Activated T-helper 9 cell treated with anti-CD3 and anti-CD28 coated beads, Interleukin-2, amount 50 U/mL, for 16 hours (primary cell): ENCODE measurements around the gene ACKR3.

Experiments
- DNase-seq: peaks from one replicate; pipeline ENCODE4 v3.0.0-alpha.2; 2020; ENCODE audit warnings: low read depth

Gene ACKR3

GRCh38 chr2:236570081-236570868 is 650 bp downstream of the ACKR3 start:
- DNase-seq, result no peak

- DNase-seq, result no peak
These were observed 1.5 kb downstream of the ACKR3 start for GRCh38 chr2:236571145-236571544.

- DNase-seq, result no peak
These were observed 2.9 kb downstream of the ACKR3 start for GRCh38 chr2:236572482-236572881.

GRCh38 chr2:236573066-236573929 is 3.7 kb downstream of the ACKR3 start:
- no peak for DNase-seq

- no peak for DNase-seq
These were observed 4.4 kb downstream of the ACKR3 start for GRCh38 chr2:236574000-236574399.

GRCh38 chr2:236574424-236575145 is 5.0 kb downstream of the ACKR3 start:
- no peak for DNase-seq

GRCh38 chr2:236575510-236575909 is 5.9 kb downstream of the ACKR3 start:
- DNase-seq, result no peak

- DNase-seq, result no peak
These were observed 6.5 kb downstream of the ACKR3 start for GRCh38 chr2:236576087-236576486.

GRCh38 chr2:236576953-236577352 is 7.3 kb downstream of the ACKR3 start:
- DNase-seq, result no peak

GRCh38 chr2:236577481-236578410 is 8.1 kb downstream of the ACKR3 start:
- no peak for DNase-seq

GRCh38 chr2:236578411-236578846 is 8.8 kb downstream of the ACKR3 start:
- DNase-seq, result no peak

GRCh38 chr2:236579048-236579745 is 9.6 kb downstream of the ACKR3 start:
- DNase-seq, result no peak

- no peak for DNase-seq
These were observed 10.2 kb downstream of the ACKR3 start for GRCh38 chr2:236579746-236580315.

- DNase-seq, result no peak
These were observed 11.2 kb downstream of the ACKR3 start for GRCh38 chr2:236580746-236581355.

- DNase-seq, result no peak
These were observed 11.9 kb downstream of the ACKR3 start for GRCh38 chr2:236581546-236581945.

GRCh38 chr2:236582968-236583367 is 13.3 kb downstream of the ACKR3 start:
- no peak for DNase-seq

- no peak for DNase-seq
These were observed 14.1 kb downstream of the ACKR3 start for GRCh38 chr2:236583621-236584203.

- no peak for DNase-seq
These were observed 15.1 kb downstream of the ACKR3 start for GRCh38 chr2:236584521-236585384.

GRCh38 chr2:236585966-236586365 is 16.3 kb downstream of the ACKR3 start:
- no peak for DNase-seq
